Measurements from ENCODE around the gene S100A7. TPM values are rescaled to one million over a fixed set of nuclear protein-coding genes. Genes with fewer than 3 reads are reported as not detected.

The S100A7 gene
- total and polyA plus RNA-seq, 9 of the 15 experiments (the other 6 are each of a cell fraction or from before 2014, with no cell fraction given), result not detected

GRCh38 chr1:153465811-153466636 lies 5.6 kb upstream of the S100A7 start (continued):
- TF ChIP-seq RERE (CRISPR knock-in tag; IDR thresholded peaks at IDR 0.05; ENCODE audit: borderline replicate concordance) (no peak), HDAC1 (IDR thresholded peaks at IDR 0.05) (peak in 1 of 2 experiments; percentile 16; a peak in 1 of 4 replicates), SRSF7 (optimal IDR thresholded peaks at IDR 0.05; ENCODE audit: low read depth, low read length) (no peak), KAT2B (IDR thresholded peaks at IDR 0.05; ENCODE audit: low read depth, low read length) (no peak), FOXP4 (CRISPR knock-in tag; IDR thresholded peaks at IDR 0.05; ENCODE audit: borderline replicate concordance) (no peak), TFAP4 (CRISPR knock-in tag; IDR thresholded peaks at IDR 0.05; ENCODE audit: borderline replicate concordance) (peak; percentile 19; the same call in 1 of the 2 replicates), SMC3 (conservative IDR thresholded peaks at IDR 0.05; ENCODE audit: insufficient read depth, low read depth, low read length) (peak; percentile 51; the same call in 1 of the 2 replicates), ZNF592 (IDR thresholded peaks at IDR 0.05) (peak; percentile 41; the same call in 1 of the 2 replicates), ELK3 (CRISPR knock-in tag; IDR thresholded peaks at IDR 0.05) (no peak), STAT5B (CRISPR knock-in tag; IDR thresholded peaks at IDR 0.05) (no peak), SRF (CRISPR knock-in tag; IDR thresholded peaks at IDR 0.05) (0 out of 4 replicates have a peak, but pooled peaks of 1 of the 2 experiments have one; percentile 32)

Data from K562 (cell line).